HG03139 (cell line): Measurements from ENCODE around the gene MZT1.

Experiments
- ATAC-seq: cut with Tn5 transposase; IDR thresholded peaks from one replicate; pipeline ENCODE4 v1.9.1; 2021; ENCODE audit not compliant: unreplicated experiment

Gene MZT1

DNA sequence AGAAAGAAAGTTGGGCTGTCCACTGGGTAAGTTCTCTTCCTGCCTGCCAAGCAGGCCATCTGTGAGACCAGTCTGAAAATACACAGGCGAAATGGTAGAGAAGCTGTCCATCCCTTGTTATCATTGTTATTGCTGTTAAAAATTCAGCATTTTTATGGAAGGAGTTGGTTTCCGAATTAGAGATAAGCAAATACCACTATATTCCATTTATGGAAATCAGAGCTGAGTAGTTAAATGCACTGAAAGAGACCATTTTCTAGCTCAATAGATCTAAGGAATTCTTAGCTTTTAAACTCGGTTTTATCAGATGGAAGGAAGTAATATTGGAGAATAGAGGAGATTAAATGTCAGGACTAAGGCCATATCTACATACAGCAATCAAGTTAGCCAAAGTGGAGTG, 40.7 kb downstream of the MZT1 start:
- ATAC-seq: no peak

- ATAC-seq: no peak
Observed at GRCh38 chr13:72680353-72680752, 47.1 kb downstream of the MZT1 start.

DNA sequence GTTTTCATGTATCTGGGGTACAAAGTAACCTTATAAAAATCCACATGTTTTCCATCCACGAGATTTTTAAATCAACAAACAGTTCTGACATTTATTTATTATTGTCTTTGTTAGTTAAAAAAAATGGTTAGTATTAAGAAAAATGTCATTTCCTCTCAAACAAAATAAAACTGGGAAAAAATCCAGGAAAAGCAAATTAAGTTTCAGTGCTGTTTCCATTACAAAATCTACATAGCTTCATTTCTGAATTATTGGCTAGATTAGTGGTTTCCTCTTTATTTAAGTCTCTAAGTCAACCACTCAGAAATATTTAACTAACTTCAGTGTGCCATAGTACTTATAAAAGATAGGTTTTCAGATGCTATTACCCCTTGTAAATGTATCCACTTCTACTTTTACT, 49.1 kb downstream of the MZT1 start:
- no peak for ATAC-seq

GRCh38 chr13:72677431-72677830, 50.0 kb downstream of the MZT1 start:
- no peak for ATAC-seq

- no peak for ATAC-seq
Observed at GRCh38 chr13:72666391-72666790, 61.0 kb downstream of the MZT1 start.

DNA sequence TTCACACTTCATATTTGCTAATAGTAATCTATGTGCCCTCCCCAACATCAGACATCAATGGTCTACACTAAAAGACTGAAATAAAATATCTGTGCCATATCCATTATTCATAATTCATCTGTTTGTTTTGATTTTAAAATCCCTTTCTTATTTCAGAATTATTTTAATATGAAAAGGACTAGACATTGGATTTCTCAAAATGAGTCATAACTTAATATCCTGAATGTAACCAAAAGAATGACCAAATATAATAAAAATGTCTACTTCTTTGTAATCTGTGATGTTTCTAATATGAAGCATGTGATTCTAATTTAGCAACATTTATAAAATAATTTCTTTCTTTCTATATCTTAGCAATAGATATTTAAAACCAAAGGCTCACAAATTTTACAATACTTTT, 64.9 kb downstream of the MZT1 start:
- ATAC-seq: no peak
